Measurements from ENCODE around the gene PDCD2.
"Not testable (repeated sequence)": the region's sequence is repeated elsewhere in the genome, so short reads cannot be mapped to it uniquely, and the experiment has no call there.

PDCD2 gene

GRCh38 chr6:170584181-170584953, at the start of gene PDCD2:
TSS of gene PDCD2 (minus strand) at chr6:170584637. CDS start at chr6:170584581, 56 bp downstream.
- peak; percentile 73 for DNase-seq

GRCh38 chr6:170616020-170616554, 31.6 kb upstream of the PDCD2 start:
- not testable (repeated sequence) for DNase-seq

- not testable (repeated sequence) for DNase-seq
These were observed 27.9 kb upstream of the PDCD2 start for GRCh38 chr6:170612256-170612804.

GRCh38 chr6:170609225-170609624, 24.8 kb upstream of the PDCD2 start:
- DNase-seq = not testable (repeated sequence)

- no peak for DNase-seq
These were observed 21.3 kb upstream of the PDCD2 start for GRCh38 chr6:170605574-170606259.

- DNase-seq = no peak
These were observed 12.8 kb upstream of the PDCD2 start for GRCh38 chr6:170597278-170597677.

- DNase-seq = no peak
These were observed 12.0 kb upstream of the PDCD2 start for GRCh38 chr6:170596426-170596825.

GRCh38 chr6:170590725-170591124, 6.3 kb upstream of the PDCD2 start:
- no peak for DNase-seq

- peak; percentile 29 for DNase-seq
These were observed 589 bp upstream of the PDCD2 start for GRCh38 chr6:170584954-170585498.

- DNase-seq = no peak
These were observed 669 bp downstream of the PDCD2 start for GRCh38 chr6:170583756-170584180.

- no peak for DNase-seq
These were observed 5.5 kb downstream of the PDCD2 start for GRCh38 chr6:170578909-170579308.

GRCh38 chr6:170575250-170575649, 9.2 kb downstream of the PDCD2 start:
- DNase-seq = no peak

GRCh38 chr6:170572704-170573466, 11.6 kb downstream of the PDCD2 start:
- DNase-seq = no peak

GRCh38 chr6:170564936-170565530, 19.4 kb downstream of the PDCD2 start:
- no peak for DNase-seq

- DNase-seq = no peak
These were observed 22.9 kb downstream of the PDCD2 start for GRCh38 chr6:170561555-170561954.

GRCh38 chr6:170555305-170555704, 29.1 kb downstream of the PDCD2 start:
- no peak for DNase-seq

- DNase-seq = no peak
These were observed 29.7 kb downstream of the PDCD2 start for GRCh38 chr6:170554796-170555137.

GRCh38 chr6:170554013-170554795, 30.2 kb downstream of the PDCD2 start, which contains the start of gene TBP:
TSS of gene TBP (plus strand) at chr6:170554369. CDS start at chr6:170557030, 2,661 bp downstream.
- DNase-seq = peak; percentile 90

- no peak for DNase-seq
These were observed 30.9 kb downstream of the PDCD2 start for GRCh38 chr6:170553534-170554012.

- peak; percentile 74 for DNase-seq
These were observed 31.5 kb downstream of the PDCD2 start, which contains the start of gene PSMB1 for GRCh38 chr6:170552765-170553533. TSS of gene PSMB1 (minus strand) at chr6:170553307. CDS start at chr6:170553242, 65 bp downstream.

Measured in NCI-H2029 treated with DMSO at 0.1 percent for 48 hours (cell line).